Mesothelial cell of epicardium (in vitro differentiated cells): Measurements from ENCODE around the gene SLC12A3. TPM values are rescaled to one million over a fixed set of nuclear protein-coding genes. Genes with fewer than 3 reads are reported as not detected.

Source experiments
- DNase-seq, 2 experiments: peaks; one replicate each; pipeline ENCODE4 v3.0.0; 2021; ENCODE audit warnings: low spot score in 2 of 2; ENCODE audit not compliant: unreplicated experiment in 2 of 2
- H3K27ac Mint-ChIP-seq: 2 replicates; pipeline ENCODE4 v1.8.0; 2021; ENCODE audit warnings: mixed read lengths
- H3K27me3 Mint-ChIP-seq: 2 replicates; pipeline ENCODE4 v1.8.0; 2021; ENCODE audit warnings: low read depth, mixed read lengths
- H3K36me3 Mint-ChIP-seq: 2 replicates; pipeline ENCODE4 v1.8.0; 2021; ENCODE audit warnings: mixed read lengths
- H3K4me1 Mint-ChIP-seq: 2 replicates; pipeline ENCODE4 v1.8.0; 2021; ENCODE audit warnings: mixed read lengths
- H3K4me3 Mint-ChIP-seq: 2 replicates; pipeline ENCODE4 v1.8.0; 2021; ENCODE audit warnings: mild to moderate bottlenecking, moderate library complexity, mixed read lengths
- H3K9me3 Mint-ChIP-seq: 2 replicates; pipeline ENCODE4 v1.8.0; 2021; ENCODE audit warnings: mixed read lengths
- CTCF ChIP-seq: fragments of 200-600 bp; sonication (generic); IDR thresholded peaks from one replicate; pipeline ENCODE4 v1.5.0; 2021; ENCODE audit warnings: antibody characterized with exemption; ENCODE audit not compliant: unreplicated experiment
- total RNA-seq: library from RNA; stranded (reverse); gene quantifications from 3 replicates; pipeline ENCODE4 v1.2.1, GENCODE V29; 2021

The SLC12A3 gene
- total RNA-seq, 1 donor from 2014 or later: not detected

DNA sequence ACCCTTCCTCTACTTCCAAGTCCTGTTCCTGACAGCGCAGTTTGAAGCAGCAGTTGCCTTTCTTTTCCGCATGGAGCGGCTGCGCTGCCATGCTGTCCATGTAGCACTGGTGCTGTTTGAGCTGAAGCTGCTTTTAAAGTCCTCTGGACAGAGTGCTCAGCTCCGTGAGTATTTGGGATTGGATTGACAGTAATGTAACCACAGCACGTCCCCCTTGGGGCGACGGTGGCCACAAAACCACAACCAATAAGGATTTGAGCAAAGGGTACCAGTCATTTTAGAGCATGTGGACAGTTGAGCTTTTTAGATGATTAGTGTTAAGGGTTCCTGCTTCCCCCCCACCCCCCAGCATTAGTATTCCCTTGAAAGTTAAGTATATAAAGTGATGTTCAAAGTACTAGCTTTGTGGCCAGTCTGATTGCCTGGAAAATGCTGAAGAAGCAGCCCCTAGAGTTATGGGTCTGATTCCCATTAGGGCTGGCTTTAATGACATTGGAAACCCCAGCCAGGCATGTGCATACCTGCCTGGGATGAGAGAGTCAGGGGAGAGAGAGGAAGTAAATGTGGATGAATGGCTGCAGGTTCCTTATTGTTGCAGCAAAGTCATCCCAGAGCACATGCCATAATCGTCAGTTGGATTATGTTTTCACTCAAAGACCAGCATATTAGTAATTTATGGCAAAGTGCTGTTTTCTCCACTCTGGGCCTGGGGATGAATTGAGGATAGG is 31.6 kb upstream of the SLC12A3 start:
- Mint-ChIP-seq H3K4me1 (peaks cover 16% of the 10 kb centered on the region), H3K4me3 (no peak overlapping the region), H3K36me3 (peaks cover 54% of the 10 kb centered on the region), H3K27me3 (no peaks in the 10 kb centered on the region), H3K27ac (no peak overlapping the region), H3K9me3 (no peaks in the 10 kb centered on the region)
- TF ChIP-seq CTCF: no peak
- no peak for DNase-seq

DNA sequence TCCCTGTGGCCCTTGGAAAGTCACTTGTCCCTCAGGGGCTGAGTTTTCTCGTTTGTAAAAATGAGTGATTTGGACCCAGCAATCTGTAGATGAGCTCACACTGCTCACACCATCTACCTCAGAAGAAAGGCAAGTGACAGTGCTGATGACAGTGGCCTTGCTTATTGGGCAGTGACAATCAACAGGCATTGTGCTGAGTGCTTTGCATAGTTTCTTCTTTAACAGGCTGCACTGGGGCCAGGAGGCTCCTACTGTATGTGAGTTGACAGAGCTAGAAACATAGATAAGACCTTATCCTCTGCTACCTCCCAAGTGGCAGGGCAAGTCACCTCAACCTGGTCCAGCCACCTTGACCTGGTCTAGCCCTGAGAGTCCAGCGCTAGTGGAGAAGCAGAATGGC is 29.7 kb upstream of the SLC12A3 start:
- Mint-ChIP-seq H3K4me1 (peaks cover 16% of the 10 kb centered on the region), H3K27ac (no peak overlapping the region), H3K27me3 (no peaks in the 10 kb centered on the region), H3K9me3 (no peaks in the 10 kb centered on the region), H3K36me3 (peaks cover 51% of the 10 kb centered on the region), H3K4me3 (no peak overlapping the region)
- TF ChIP-seq CTCF: no peak
- no peak for DNase-seq

DNA sequence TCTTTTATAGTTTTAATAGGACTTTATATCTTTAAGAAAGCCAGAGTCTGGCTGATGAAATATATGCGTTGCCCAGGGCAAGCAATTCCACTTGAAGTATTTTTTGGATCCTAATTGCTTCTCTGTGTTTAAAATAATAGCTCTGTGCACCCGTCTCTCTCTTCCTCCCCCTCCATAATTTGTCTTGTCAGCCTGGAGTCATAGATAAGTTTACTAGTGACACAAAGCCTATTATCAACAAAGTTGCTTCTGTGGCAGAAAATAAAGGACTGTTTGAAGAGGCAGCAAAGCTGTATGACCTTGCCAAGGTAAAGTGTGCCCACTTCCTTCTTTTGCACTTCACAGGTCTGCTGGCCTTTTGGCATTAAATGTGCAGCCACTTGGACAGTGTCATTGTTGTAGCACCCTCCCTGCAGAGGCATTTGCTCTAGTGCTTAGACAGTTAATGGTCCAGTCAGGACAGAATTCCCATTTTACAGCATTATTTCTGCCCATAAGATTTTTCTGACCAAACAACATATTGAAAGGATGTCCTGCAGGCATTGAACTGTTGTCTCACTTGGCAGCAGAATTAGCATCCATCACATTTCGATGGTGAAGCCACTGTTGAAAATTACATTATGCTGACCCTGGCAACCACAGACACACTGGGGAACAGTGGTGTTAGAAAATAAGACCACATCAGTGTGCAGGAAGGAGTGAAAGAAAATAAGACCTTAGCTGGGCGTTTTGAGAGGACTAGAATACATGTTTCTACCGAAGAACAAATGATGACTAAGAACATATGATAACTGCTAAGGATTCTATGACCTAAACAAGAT is 28.4 kb upstream of the SLC12A3 start:
- H3K27me3 Mint-ChIP-seq: no peaks in the 10 kb centered on the region
- no peaks in the 10 kb centered on the region for H3K9me3 Mint-ChIP-seq
- H3K4me1 Mint-ChIP-seq: peaks cover 16% of the 10 kb centered on the region
- no peak overlapping the region for H3K27ac Mint-ChIP-seq
- peaks cover 56% of the 10 kb centered on the region for H3K36me3 Mint-ChIP-seq
- TF ChIP-seq CTCF: no peak
- no peak overlapping the region for H3K4me3 Mint-ChIP-seq
- no peak for DNase-seq

GRCh38 chr16:56838622-56839337 is 26.2 kb upstream of the SLC12A3 start:
- H3K36me3 Mint-ChIP-seq: peaks cover 57% of the 10 kb centered on the region
- H3K27ac Mint-ChIP-seq: no peak overlapping the region
- no peaks in the 10 kb centered on the region for H3K9me3 Mint-ChIP-seq
- H3K27me3 Mint-ChIP-seq: no peaks in the 10 kb centered on the region
- no peak overlapping the region for H3K4me3 Mint-ChIP-seq
- H3K4me1 Mint-ChIP-seq: peaks cover 10% of the 10 kb centered on the region
- TF ChIP-seq CTCF: no peak
- no peak for DNase-seq

GRCh38 chr16:56841233-56841632 is 23.8 kb upstream of the SLC12A3 start:
- H3K36me3 Mint-ChIP-seq: peaks cover 51% of the 10 kb centered on the region

More at GRCh38 chr16:56841233-56841632, 23.8 kb upstream of the SLC12A3 start:
- no peak for DNase-seq
- no peaks in the 10 kb centered on the region for H3K9me3 Mint-ChIP-seq
- no peak for TF ChIP-seq CTCF
- H3K4me3 Mint-ChIP-seq: no peak overlapping the region
- no peaks in the 10 kb centered on the region for H3K27me3 Mint-ChIP-seq
- peaks cover 7% of the 10 kb centered on the region for H3K4me1 Mint-ChIP-seq
- H3K27ac Mint-ChIP-seq: no peak overlapping the region
